ENCODE results near the gene CAMSAP2.

Gene CAMSAP2

DNA sequence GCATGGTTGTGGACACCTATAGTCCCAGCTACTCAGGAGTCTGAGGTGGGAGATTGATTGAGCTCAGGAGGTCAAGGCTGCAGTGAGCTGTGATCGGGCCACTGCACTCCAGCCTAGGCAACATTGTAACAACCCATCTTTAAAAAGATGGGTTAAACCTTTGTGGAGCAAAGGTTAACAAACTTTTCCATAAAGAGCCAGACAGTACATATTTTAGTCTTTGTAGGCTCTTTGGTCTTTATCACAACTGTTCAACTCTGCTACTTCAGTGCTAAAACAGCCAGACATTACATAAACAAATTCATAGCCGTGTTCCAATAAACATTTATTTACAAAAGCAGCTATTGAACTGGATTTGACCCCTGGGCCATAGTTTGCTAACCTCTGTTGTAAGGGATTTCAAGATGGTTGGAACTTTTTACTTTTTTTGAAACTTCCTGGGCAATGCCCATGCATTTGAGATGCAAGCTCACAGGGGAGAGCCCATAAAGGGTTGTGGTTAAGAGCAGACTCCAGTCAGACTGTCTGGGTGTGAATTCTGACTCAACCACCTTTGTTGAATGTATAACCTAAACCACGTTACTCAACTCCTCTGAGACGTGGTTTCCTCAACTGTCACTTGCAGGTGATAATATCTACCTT is 166.8 kb downstream of the CAMSAP2 start:
- TF ChIP-seq NFIC (IDR thresholded peaks at IDR 0.05): no peak
- TF ChIP-seq FOXM1 (IDR thresholded peaks at IDR 0.05; ENCODE audit: borderline replicate concordance, low read depth): no peak
- TF ChIP-seq MAX (IDR thresholded peaks at IDR 0.05): no peak
- no peak for TF ChIP-seq CREB1 (IDR thresholded peaks at IDR 0.05; ENCODE audit: low read depth)
- TF ChIP-seq YY1 (IDR thresholded peaks at IDR 0.05; ENCODE audit: low read depth): no peak
- TF ChIP-seq, protein P1, sequence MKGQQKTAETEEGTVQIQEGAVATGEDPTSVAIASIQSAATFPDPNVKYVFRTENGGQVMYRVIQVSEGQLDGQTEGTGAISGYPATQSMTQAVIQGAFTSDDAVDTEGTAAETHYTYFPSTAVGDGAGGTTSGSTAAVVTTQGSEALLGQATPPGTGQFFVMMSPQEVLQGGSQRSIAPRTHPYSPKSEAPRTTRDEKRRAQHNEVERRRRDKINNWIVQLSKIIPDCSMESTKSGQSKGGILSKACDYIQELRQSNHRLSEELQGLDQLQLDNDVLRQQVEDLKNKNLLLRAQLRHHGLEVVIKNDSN (IDR thresholded peaks at IDR 0.05): no peak
- no peak for TF ChIP-seq EGR1 (IDR thresholded peaks at IDR 0.05)
- TF ChIP-seq REST (IDR thresholded peaks at IDR 0.05; ENCODE audit: low read depth): no peak
- no peak for TF ChIP-seq TEAD4 (IDR thresholded peaks at IDR 0.05)
- TF ChIP-seq TAF1 (IDR thresholded peaks at IDR 0.05; ENCODE audit: low read depth): no peak
- TF ChIP-seq CEBPB (IDR thresholded peaks at IDR 0.05): no peak
- TF ChIP-seq RAD21 (IDR thresholded peaks at IDR 0.05; ENCODE audit: low read depth): no peak
- no peak for TF ChIP-seq ZBTB7A (IDR thresholded peaks at IDR 0.05; ENCODE audit: low read depth)
- no peak for TF ChIP-seq EP300 (IDR thresholded peaks at IDR 0.05; ENCODE audit: borderline replicate concordance)
- TF ChIP-seq TCF12 (IDR thresholded peaks at IDR 0.05; ENCODE audit: low read depth): no peak

DNA sequence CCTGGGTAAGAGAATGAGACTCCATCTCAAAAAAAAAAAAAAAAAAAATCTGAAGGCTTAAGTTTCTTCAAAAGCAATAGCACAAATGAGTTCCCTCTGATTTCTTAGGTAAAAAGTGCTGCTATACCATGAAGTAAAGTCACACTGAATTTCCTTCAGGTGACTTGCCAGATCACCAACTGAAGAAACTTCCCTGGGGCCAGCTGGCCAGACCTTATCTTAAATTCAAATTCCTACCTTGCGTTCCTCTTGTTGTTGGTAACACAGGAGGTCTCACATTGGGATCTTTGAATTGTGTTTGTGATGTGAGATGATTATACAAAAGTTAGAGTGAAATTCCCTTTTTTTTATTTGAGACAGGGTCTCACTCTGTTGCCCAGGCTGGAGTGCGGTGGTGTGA is 167.8 kb downstream of the CAMSAP2 start:
- no peak for TF ChIP-seq YY1 (IDR thresholded peaks at IDR 0.05; ENCODE audit: low read depth)
- no peak for TF ChIP-seq CREB1 (IDR thresholded peaks at IDR 0.05; ENCODE audit: low read depth)
- no peak for TF ChIP-seq RAD21 (IDR thresholded peaks at IDR 0.05; ENCODE audit: low read depth)
- TF ChIP-seq NFIC (IDR thresholded peaks at IDR 0.05): no peak
- TF ChIP-seq REST (IDR thresholded peaks at IDR 0.05; ENCODE audit: low read depth): no peak
- TF ChIP-seq TAF1 (IDR thresholded peaks at IDR 0.05; ENCODE audit: low read depth): no peak
- no peak for TF ChIP-seq CEBPB (IDR thresholded peaks at IDR 0.05)
- TF ChIP-seq TEAD4 (IDR thresholded peaks at IDR 0.05): no peak
- TF ChIP-seq, protein P1 (IDR thresholded peaks at IDR 0.05): no peak
- no peak for TF ChIP-seq EP300 (IDR thresholded peaks at IDR 0.05; ENCODE audit: borderline replicate concordance)
- no peak for TF ChIP-seq ZBTB7A (IDR thresholded peaks at IDR 0.05; ENCODE audit: low read depth)
- no peak for TF ChIP-seq FOXM1 (IDR thresholded peaks at IDR 0.05; ENCODE audit: borderline replicate concordance, low read depth)
- no peak for TF ChIP-seq EGR1 (IDR thresholded peaks at IDR 0.05)
- no peak for TF ChIP-seq TCF12 (IDR thresholded peaks at IDR 0.05; ENCODE audit: low read depth)

DNA sequence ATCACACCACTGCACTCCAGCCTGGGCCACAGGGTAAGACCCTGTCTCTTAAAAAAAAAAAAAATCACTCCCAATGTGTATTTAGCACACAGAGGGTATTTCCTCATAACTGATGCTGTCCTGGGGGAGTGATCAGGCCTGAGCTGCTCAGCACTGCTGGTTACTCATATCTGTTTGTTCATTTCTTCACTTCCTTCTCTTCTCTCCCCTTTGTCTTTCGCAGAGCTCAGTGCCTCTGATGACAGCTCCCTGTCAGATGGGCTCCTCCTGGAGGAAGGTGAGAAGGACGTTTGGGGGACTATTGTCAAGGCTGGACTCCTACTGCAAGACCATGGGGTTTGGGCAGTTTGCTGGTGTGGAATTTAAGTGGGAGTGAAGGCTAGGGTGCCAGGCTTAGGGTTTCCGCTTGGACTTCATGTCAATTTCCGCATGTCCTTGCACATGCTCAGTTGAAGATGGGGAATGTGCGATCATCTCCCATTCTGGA is 169.0 kb downstream of the CAMSAP2 start:
- TF ChIP-seq RAD21 (IDR thresholded peaks at IDR 0.05; ENCODE audit: low read depth): no peak
- no peak for TF ChIP-seq ZBTB7A (IDR thresholded peaks at IDR 0.05; ENCODE audit: low read depth)
- no peak for TF ChIP-seq CREB1 (IDR thresholded peaks at IDR 0.05; ENCODE audit: low read depth)
- no peak for TF ChIP-seq REST (IDR thresholded peaks at IDR 0.05; ENCODE audit: low read depth)
- no peak for TF ChIP-seq YY1 (IDR thresholded peaks at IDR 0.05; ENCODE audit: low read depth)
- no peak for TF ChIP-seq CEBPB (IDR thresholded peaks at IDR 0.05)
- TF ChIP-seq, protein P1 (IDR thresholded peaks at IDR 0.05): no peak
- no peak for TF ChIP-seq EP300 (IDR thresholded peaks at IDR 0.05; ENCODE audit: borderline replicate concordance)
- no peak for TF ChIP-seq EGR1 (IDR thresholded peaks at IDR 0.05)
- TF ChIP-seq TEAD4 (IDR thresholded peaks at IDR 0.05): no peak
- no peak for TF ChIP-seq FOXM1 (IDR thresholded peaks at IDR 0.05; ENCODE audit: borderline replicate concordance, low read depth)
- no peak for TF ChIP-seq MAX (IDR thresholded peaks at IDR 0.05)
- TF ChIP-seq TAF1 (IDR thresholded peaks at IDR 0.05; ENCODE audit: low read depth): no peak
- no peak for TF ChIP-seq TCF12 (IDR thresholded peaks at IDR 0.05; ENCODE audit: low read depth)
- no peak for TF ChIP-seq NFIC (IDR thresholded peaks at IDR 0.05)

All from Ishikawa (cell line).